Activated CD8-positive, alpha-beta memory T cell treated with anti-CD3 and anti-CD28 coated beads for 48 hours (primary cell): ENCODE results near the gene AGAP1.

Experiments used
- DNase-seq, 3 experiments: peaks; one replicate each; pipeline ENCODE4 v3.0.0-alpha.2; 2020; ENCODE audit warnings: low read depth in 2 of 3, low spot score in 2 of 3

Gene AGAP1

GRCh38 chr2:235857598-235857997, 363.8 kb downstream of the AGAP1 start:
- DNase-seq = no peak

- DNase-seq = no peak
Measured at GRCh38 chr2:235858881-235859280, 365.0 kb downstream of the AGAP1 start.

- DNase-seq = no peak
Measured at GRCh38 chr2:235859651-235860050, 365.8 kb downstream of the AGAP1 start.

GRCh38 chr2:235860111-235860510, 366.3 kb downstream of the AGAP1 start:
- no peak for DNase-seq

GRCh38 chr2:235860871-235861270, 367.0 kb downstream of the AGAP1 start:
- DNase-seq = no peak

- no peak for DNase-seq
Measured at GRCh38 chr2:235861383-235861782, 367.5 kb downstream of the AGAP1 start.

GRCh38 chr2:235863414-235863813, 369.6 kb downstream of the AGAP1 start:
- no peak for DNase-seq

GRCh38 chr2:235864302-235864701, 370.5 kb downstream of the AGAP1 start:
- DNase-seq = no peak

- DNase-seq = no peak
Measured at GRCh38 chr2:235864733-235865515, 371.1 kb downstream of the AGAP1 start.

- no peak for DNase-seq
Measured at GRCh38 chr2:235866373-235866772, 372.5 kb downstream of the AGAP1 start.

GRCh38 chr2:235868224-235868623, 374.4 kb downstream of the AGAP1 start:
- DNase-seq = no peak

GRCh38 chr2:235868645-235869044, 374.8 kb downstream of the AGAP1 start:
- DNase-seq = no peak

- DNase-seq = no peak
Measured at GRCh38 chr2:235870515-235870914, 376.7 kb downstream of the AGAP1 start.

GRCh38 chr2:235876099-235876679, 382.3 kb downstream of the AGAP1 start:
- no peak for DNase-seq

- no peak for DNase-seq
Measured at GRCh38 chr2:235877275-235877802, 383.5 kb downstream of the AGAP1 start.

- DNase-seq = no peak
Measured at GRCh38 chr2:235879116-235879515, 385.3 kb downstream of the AGAP1 start.

- no peak for DNase-seq
Measured at GRCh38 chr2:235883675-235884074, 389.8 kb downstream of the AGAP1 start.

GRCh38 chr2:235889302-235889630, 395.4 kb downstream of the AGAP1 start:
- DNase-seq = no peak

- DNase-seq = no peak
Measured at GRCh38 chr2:235893129-235893698, 399.4 kb downstream of the AGAP1 start.

GRCh38 chr2:235894839-235895238, 401.0 kb downstream of the AGAP1 start:
- DNase-seq = no peak

- no peak for DNase-seq
Measured at GRCh38 chr2:235896061-235896460, 402.2 kb downstream of the AGAP1 start.

GRCh38 chr2:235897992-235898391, 404.1 kb downstream of the AGAP1 start:
- no peak for DNase-seq
